SU-DHL-6 (cell line): ENCODE data around the gene ARHGEF26.

Source experiments
- H2AFZ ChIP-seq: fragments of 200-600 bp; sonication (generic); 2 replicates; pipeline ENCODE4 v1.6.1; 2014; ENCODE audit warnings: low read depth, mild to moderate bottlenecking, moderate library complexity, mixed read lengths, antibody characterized with exemption, low read length; ENCODE audit not compliant: severe bottlenecking
- H3F3A ChIP-seq: fragments of 200-600 bp; shearing (Covaris generic); 2 replicates; pipeline ENCODE4 v1.6.0; 2016; ENCODE audit warnings: antibody characterized with exemption, mild to moderate bottlenecking; ENCODE audit not compliant: insufficient read depth
- H3K27ac ChIP-seq: fragments of 200-600 bp; sonication (generic); 2 replicates; pipeline ENCODE4 v1.5.1; 2016; ENCODE audit warnings: low read depth, mild to moderate bottlenecking, low read length, moderate library complexity, mixed read lengths
- H3K27me3 ChIP-seq: fragments of 200-600 bp; sonication (generic), shearing (Covaris generic); 2 replicates; pipeline ENCODE4 v1.6.0; 2014; ENCODE audit warnings: mild to moderate bottlenecking, low read length
- H3K36me3 ChIP-seq: fragments of 200-600 bp; sonication (generic); 2 replicates; pipeline ENCODE4 v1.6.1; 2014; ENCODE audit warnings: mild to moderate bottlenecking, low read length, mixed read lengths
- H3K4me2 ChIP-seq: fragments of 300-600, 200-600 bp; shearing (Covaris generic), sonication (generic); 2 replicates; pipeline ENCODE4 v1.6.0; 2014; ENCODE audit warnings: low read length, low read depth, mild to moderate bottlenecking; ENCODE audit not compliant: poor library complexity, severe bottlenecking
- H3K4me3 ChIP-seq: fragments of 200-600 bp; sonication (generic); 2 replicates; pipeline ENCODE4 v1.5.1; 2014; ENCODE audit warnings: antibody characterized with exemption, low read length, mild to moderate bottlenecking, mixed read lengths; ENCODE audit not compliant: insufficient read depth, poor library complexity, severe bottlenecking
- H3K79me2 ChIP-seq: fragments of 200-600 bp; sonication (generic); 2 replicates; pipeline ENCODE4 v1.6.1; 2014; ENCODE audit warnings: mild to moderate bottlenecking, low read length, moderate library complexity; ENCODE audit not compliant: insufficient read depth
- H3K9ac ChIP-seq: fragments of 200-600 bp; sonication (generic); 2 replicates; pipeline ENCODE4 v1.7.0; 2014; ENCODE audit warnings: mild to moderate bottlenecking, low read length
- H3K9me2 ChIP-seq: fragments of 200-600 bp; sonication (generic); replicated peaks from 2 replicates; pipeline ENCODE4 v1.6.1; 2014; ENCODE audit warnings: low read length; ENCODE audit not compliant: insufficient read depth
- H3K9me3 ChIP-seq: fragments of 200-600 bp; sonication (generic); 2 replicates; pipeline ENCODE4 v1.6.1; 2014; ENCODE audit warnings: low read length, mixed read lengths; ENCODE audit not compliant: insufficient read depth
- H4K20me1 ChIP-seq: fragments of 200-600 bp; sonication (generic); 2 replicates; pipeline ENCODE4 v1.6.1; 2014; ENCODE audit warnings: low read depth, mild to moderate bottlenecking, antibody characterized with exemption, low read length, moderate library complexity, mixed read lengths
- CTCF ChIP-seq: fragments of 200-600 bp; sonication (generic); IDR thresholded peaks from one replicate; pipeline ENCODE4 v1.5.1; 2017; ENCODE audit warnings: antibody characterized with exemption, mild to moderate bottlenecking, low read length, moderate library complexity; ENCODE audit not compliant: insufficient read depth, poor library complexity, severe bottlenecking
- EZH2phosphoT487 ChIP-seq: fragments of 200-600 bp; sonication (generic), shearing (Covaris generic); conservative IDR thresholded peaks from 2 replicates; pipeline ENCODE4 v1.6.1; 2018; ENCODE audit warnings: mild to moderate bottlenecking, antibody characterized with exemption, low read length, moderate library complexity, mixed read lengths

Gene ARHGEF26

GRCh38 chr3:154236331-154236730, 115.1 kb downstream of the ARHGEF26 start:
- TF ChIP-seq EZH2phosphoT487 (no peak), CTCF (no peak)
- no peaks in the 10 kb centered on the region for H3K9me2 ChIP-seq

GRCh38 chr3:154240235-154240634, 119.0 kb downstream of the ARHGEF26 start:
- Histone ChIP-seq H3K36me3 (no peaks in the 10 kb centered on the region), H3K9ac (no peak overlapping the region), H3K9me3 (no peaks in the 10 kb centered on the region), H3F3A (no peaks in the 10 kb centered on the region), H3K79me2 (no peaks in the 10 kb centered on the region), H3K27ac (no peak overlapping the region), H2AFZ (no peak overlapping the region), H4K20me1 (no peaks in the 10 kb centered on the region), H3K9me2 (no peaks in the 10 kb centered on the region), H3K4me3 (no peak overlapping the region), H3K27me3 (no peaks in the 10 kb centered on the region), H3K4me2 (no peak overlapping the region)
- TF ChIP-seq CTCF (no peak), EZH2phosphoT487 (no peak)

More at GRCh38 chr3:154236331-154236730, 115.1 kb downstream of the ARHGEF26 start:
- H3K4me3 ChIP-seq = no peak overlapping the region
- H3K27me3 ChIP-seq = no peaks in the 10 kb centered on the region
- H3K36me3 ChIP-seq = no peaks in the 10 kb centered on the region
- H3K27ac ChIP-seq = no peak overlapping the region
- H3F3A ChIP-seq = no peaks in the 10 kb centered on the region
- no peak overlapping the region for H3K9ac ChIP-seq
- H3K79me2 ChIP-seq = no peaks in the 10 kb centered on the region
- H4K20me1 ChIP-seq = no peaks in the 10 kb centered on the region
- no peak overlapping the region for H3K4me2 ChIP-seq
- no peaks in the 10 kb centered on the region for H3K9me3 ChIP-seq
- no peak overlapping the region for H2AFZ ChIP-seq

GRCh38 chr3:154241496-154241895, 120.3 kb downstream of the ARHGEF26 start:
- no peaks in the 10 kb centered on the region for H3K27me3 ChIP-seq
- H3K27ac ChIP-seq = no peak overlapping the region
- no peak overlapping the region for H3K4me2 ChIP-seq
- TF ChIP-seq EZH2phosphoT487 = no peak
- H3K4me3 ChIP-seq = no peak overlapping the region
- no peaks in the 10 kb centered on the region for H3K9me2 ChIP-seq
- no peaks in the 10 kb centered on the region for H3K9me3 ChIP-seq
- no peaks in the 10 kb centered on the region for H3K36me3 ChIP-seq
- H3K79me2 ChIP-seq = no peaks in the 10 kb centered on the region
- H2AFZ ChIP-seq = no peak overlapping the region
- no peaks in the 10 kb centered on the region for H3F3A ChIP-seq
- no peaks in the 10 kb centered on the region for H4K20me1 ChIP-seq
- H3K9ac ChIP-seq = no peak overlapping the region

- Histone ChIP-seq H3K27me3 (no peaks in the 10 kb centered on the region), H3K4me3 (no peak overlapping the region), H3K4me2 (no peak overlapping the region), H3K79me2 (no peaks in the 10 kb centered on the region), H3F3A (no peaks in the 10 kb centered on the region), H3K9ac (no peak overlapping the region), H4K20me1 (no peaks in the 10 kb centered on the region), H2AFZ (no peak overlapping the region), H3K9me2 (no peaks in the 10 kb centered on the region), H3K36me3 (no peaks in the 10 kb centered on the region), H3K27ac (no peak overlapping the region), H3K9me3 (no peaks in the 10 kb centered on the region)
- TF ChIP-seq EZH2phosphoT487 = no peak
- no peak for TF ChIP-seq CTCF
Measured at GRCh38 chr3:154242766-154243165, 121.6 kb downstream of the ARHGEF26 start.
